CD4-positive, alpha-beta T cell (primary cell): ENCODE results near the gene ZNF738. TPM values are rescaled to one million over a fixed set of nuclear protein-coding genes. Genes with fewer than 3 reads are reported as not detected.

Source experiments
- ATAC-seq: fragments of 200-7000 bp; cut with Tn5 transposase; one replicate; pipeline ENCODE4 v1.10.0; 2022; ENCODE audit warnings: mild to moderate bottlenecking; ENCODE audit not compliant: poor library complexity
- CTCF ChIA-PET: fragments of 350-600 bp; sonication (Branson Sonifier 250); formaldehyde crosslinking; loops from one replicate; lab custom pipeline; 2021; ENCODE audit warnings: antibody characterized with exemption, inconsistent platforms; lab: Charles Lee
- POLR2A ChIA-PET: fragments of 350-600 bp; sonication (Branson Sonifier 250); formaldehyde crosslinking; loops from one replicate; lab custom pipeline; 2021; ENCODE audit warnings: antibody characterized with exemption, inconsistent platforms; lab: Charles Lee
- DNase-seq, 14 experiments: peaks; one replicate each; pipeline ENCODE4 v3.0.0-alpha.2; 2013 to 2020; ENCODE audit warnings: mixed read lengths in 2 of 14
- H3K27ac ChIP-seq, 2 donors: one replicate each; pipeline versions ENCODE4 v1.5.1 to v1.7.0; 2013; ENCODE audit warnings: low read length in 2 of 2, low read depth in 1 of 2, mild to moderate bottlenecking in 1 of 2
- H3K27me3 ChIP-seq, 2 experiments: 1 replicate in 1 of 2; 2 replicates in 1 of 2; pipeline versions ENCODE4 v1.6.1 to v1.7.0; 2013; ENCODE audit warnings: low read length in 2 of 2, control low read depth in 1 of 2, mild to moderate bottlenecking in 1 of 2, moderate library complexity in 1 of 2; ENCODE audit not compliant: insufficient read depth in 2 of 2, control insufficient read depth in 1 of 2
- H3K36me3 ChIP-seq: one replicate; pipeline ENCODE4 v1.6.1; 2013; ENCODE audit warnings: low read length, control low read depth; ENCODE audit not compliant: insufficient read depth
- H3K4me1 ChIP-seq: one replicate; pipeline ENCODE4 v1.6.1; 2013; ENCODE audit warnings: low read length, control low read depth; ENCODE audit not compliant: insufficient read depth
- H3K4me3 ChIP-seq: one replicate; pipeline ENCODE4 v1.5.1; 2013; ENCODE audit warnings: mild to moderate bottlenecking, low read length, moderate library complexity
- H3K9me3 ChIP-seq, 2 experiments: 1 replicate in 1 of 2; 2 replicates in 1 of 2; pipeline versions ENCODE4 v1.6.1 to v1.7.0; 2013; ENCODE audit warnings: low read length in 2 of 2, mild to moderate bottlenecking in 2 of 2, control low read depth in 1 of 2, moderate library complexity in 1 of 2; ENCODE audit not compliant: control insufficient read depth in 1 of 2, insufficient read depth in 1 of 2
- H3K27ac Mint-ChIP-seq: one replicate; pipeline ENCODE4 v1.8.0; 2020; ENCODE audit warnings: mixed read lengths
- H3K27me3 Mint-ChIP-seq: one replicate; pipeline ENCODE4 v1.8.0; 2021; ENCODE audit warnings: mixed read lengths
- H3K36me3 Mint-ChIP-seq: one replicate; pipeline ENCODE4 v1.8.0; 2021; ENCODE audit warnings: low read depth, mixed read lengths
- H3K4me1 Mint-ChIP-seq: one replicate; pipeline ENCODE4 v1.8.0; 2021; ENCODE audit warnings: low read depth, mixed read lengths
- H3K4me3 Mint-ChIP-seq: one replicate; pipeline ENCODE4 v1.8.0; 2020; ENCODE audit warnings: mild to moderate bottlenecking, mixed read lengths
- H3K9me3 Mint-ChIP-seq: one replicate; pipeline ENCODE4 v1.8.0; 2020; ENCODE audit warnings: mixed read lengths
- intact Hi-C, 2 experiments: fragments of 100-400 bp; cut with DNase I in 1 of 2; cut with micrococcal nuclease in 1 of 2; formaldehyde crosslinking; loops; one replicate each; pipeline versions ENCODE4 v1.15.1 to v1.9.0; 2023 to 2025; cut with DNase I, micrococcal nuclease
- total RNA-seq, 174 experiments: library from RNA in 2 of 174; stranded (reverse) in 2 of 174; gene quantifications; one replicate each; pipeline ENCODE4 v1.2.3 and lab custom pipeline; 2021 to 2026
- TF ChIP-seq, protein P1 (sequence below): fragments of 200-600 bp; IDR thresholded peaks from one replicate; pipeline ENCODE4 v1.8.0; 2022; ENCODE audit warnings: antibody characterized with exemption, mild to moderate bottlenecking

ZNF738 gene
- total RNA-seq, 2 experiments from 2014 or later: 4.7 to 5.0 TPM

DNA sequence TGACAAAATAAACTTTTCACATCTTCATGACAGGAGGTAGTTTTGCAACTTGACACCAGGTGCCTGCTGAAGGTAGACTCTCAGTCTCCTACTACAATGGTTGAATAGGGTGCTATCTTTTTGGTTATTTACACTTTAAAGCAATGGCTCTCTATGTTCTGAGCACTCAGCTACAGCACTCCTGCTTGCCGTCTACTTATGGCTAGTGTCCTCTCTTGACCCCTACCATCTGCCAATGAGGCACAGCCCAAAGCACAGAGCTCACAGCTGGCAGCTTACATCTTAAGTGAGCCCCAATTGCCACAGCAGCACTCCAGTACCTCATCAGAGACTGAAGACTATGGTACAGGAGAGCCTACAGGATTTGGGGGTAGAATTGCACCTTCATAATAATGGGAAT lies 41.0 kb upstream of the ZNF738 start:
- ChIA-PET CTCF (interaction anchor here (1.0 kb wide), 1 partner anchor 45 kb away, joined by 3 read pairs; no protein-coding TSS in a partner anchor), POLR2A (interaction anchor here (1.8 kb wide), 1 partner anchor 11 kb away, joined by 11 read pairs; the partner anchor contains the start of gene ZNF708)
- H3K4me1 ChIP-seq: peaks cover 3% of the 10 kb centered on the region
- H3K27me3 Mint-ChIP-seq: no peaks in the 10 kb centered on the region
- H3K36me3 Mint-ChIP-seq: peaks cover 70% of the 10 kb centered on the region
- H3K4me1 Mint-ChIP-seq: peaks cover 68% of the 10 kb centered on the region
- TF ChIP-seq, protein P1, sequence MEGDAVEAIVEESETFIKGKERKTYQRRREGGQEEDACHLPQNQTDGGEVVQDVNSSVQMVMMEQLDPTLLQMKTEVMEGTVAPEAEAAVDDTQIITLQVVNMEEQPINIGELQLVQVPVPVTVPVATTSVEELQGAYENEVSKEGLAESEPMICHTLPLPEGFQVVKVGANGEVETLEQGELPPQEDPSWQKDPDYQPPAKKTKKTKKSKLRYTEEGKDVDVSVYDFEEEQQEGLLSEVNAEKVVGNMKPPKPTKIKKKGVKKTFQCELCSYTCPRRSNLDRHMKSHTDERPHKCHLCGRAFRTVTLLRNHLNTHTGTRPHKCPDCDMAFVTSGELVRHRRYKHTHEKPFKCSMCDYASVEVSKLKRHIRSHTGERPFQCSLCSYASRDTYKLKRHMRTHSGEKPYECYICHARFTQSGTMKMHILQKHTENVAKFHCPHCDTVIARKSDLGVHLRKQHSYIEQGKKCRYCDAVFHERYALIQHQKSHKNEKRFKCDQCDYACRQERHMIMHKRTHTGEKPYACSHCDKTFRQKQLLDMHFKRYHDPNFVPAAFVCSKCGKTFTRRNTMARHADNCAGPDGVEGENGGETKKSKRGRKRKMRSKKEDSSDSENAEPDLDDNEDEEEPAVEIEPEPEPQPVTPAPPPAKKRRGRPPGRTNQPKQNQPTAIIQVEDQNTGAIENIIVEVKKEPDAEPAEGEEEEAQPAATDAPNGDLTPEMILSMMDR: no peak
- no peak overlapping the region for H3K4me3 ChIP-seq
- H3K36me3 ChIP-seq: peaks cover 34% of the 10 kb centered on the region
- H3K27ac Mint-ChIP-seq: peak overlapping the region; percentile 43
- no peak overlapping the region for H3K27ac ChIP-seq
- H3K9me3 Mint-ChIP-seq: no peaks in the 10 kb centered on the region
- H3K9me3 ChIP-seq: peaks cover 0 to 26% of the 10 kb centered on the region in 2 experiments
- no peaks in the 10 kb centered on the region for H3K27me3 ChIP-seq
- ATAC-seq (no peak), DNase-seq (no peak)
- intact Hi-C loops: loop anchor here in 1 of 2 experiments (10.0 kb wide), 1 partner anchor 47 kb away; no protein-coding TSS in a partner anchor
- no peak overlapping the region for H3K4me3 Mint-ChIP-seq

DNA sequence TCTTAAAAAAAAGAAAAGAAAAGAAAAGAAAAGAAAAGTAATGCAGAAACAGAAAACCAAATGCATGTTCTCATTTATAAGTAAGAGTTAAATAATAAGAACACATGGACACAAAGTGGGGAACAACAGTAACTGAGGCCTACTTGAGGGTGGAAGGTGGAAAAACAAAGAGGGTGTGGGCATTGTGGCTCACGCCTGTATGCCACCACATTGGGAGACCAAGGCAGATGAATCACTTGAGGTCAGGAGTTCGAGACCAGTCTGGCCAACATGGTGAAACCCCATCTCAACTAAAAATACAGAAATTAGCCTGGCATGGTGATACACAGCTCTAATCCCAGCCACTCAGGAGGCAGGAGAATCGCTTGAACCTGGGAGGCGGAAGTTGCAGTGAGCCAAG lies 37.7 kb upstream of the ZNF738 start:
- ChIA-PET POLR2A (interaction anchor here (0.7 to 1.6 kb wide), 2 partner anchors 8 to 222 kb away, joined by 3 to 4 read pairs; partner anchors contain the start of gene ZNF708), CTCF (no interaction called here)
- Histone ChIP-seq H3K27ac (no peak overlapping the region), H3K9me3 (peaks cover 0 to 28% of the 10 kb centered on the region in 2 experiments), H3K36me3 (peaks cover 31% of the 10 kb centered on the region), H3K27me3 (no peaks in the 10 kb centered on the region), H3K4me1 (peaks cover 6% of the 10 kb centered on the region), H3K4me3 (no peak overlapping the region)
- ATAC-seq (no peak), DNase-seq (no peak)
- Mint-ChIP-seq H3K36me3 (peaks cover 78% of the 10 kb centered on the region), H3K4me1 (peaks cover 74% of the 10 kb centered on the region), H3K27ac (no peak overlapping the region), H3K27me3 (no peaks in the 10 kb centered on the region), H3K4me3 (no peak overlapping the region), H3K9me3 (no peaks in the 10 kb centered on the region)
- TF ChIP-seq, protein P1: no peak
- intact Hi-C loops: loop anchor here (10.0 kb wide), 2 partner anchors 184 to 524 kb away; partner anchors contain the start of gene ZNF429 (in 1 of the 2)

DNA sequence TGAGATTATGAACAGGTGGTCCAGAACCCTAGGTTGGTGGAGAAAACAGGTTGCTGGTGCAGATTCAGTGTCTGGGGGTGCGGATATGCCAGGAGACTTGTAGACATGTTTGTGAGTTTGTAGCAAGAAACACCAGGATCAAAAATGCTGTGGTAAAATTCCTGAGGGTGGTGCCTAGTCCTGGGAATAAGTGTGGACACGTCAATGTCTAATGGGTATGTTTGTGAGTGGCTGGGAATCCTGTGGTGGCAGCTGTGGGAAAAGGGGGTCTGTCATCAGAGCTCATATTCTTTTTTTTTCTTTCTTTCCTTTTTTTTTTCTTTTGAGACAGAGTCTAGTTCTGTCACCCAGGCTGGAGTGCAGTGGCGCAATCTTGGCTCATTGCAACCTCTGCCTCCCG lies 36.8 kb upstream of the ZNF738 start:
- Histone ChIP-seq H3K36me3 (peaks cover 36% of the 10 kb centered on the region), H3K4me1 (peaks cover 9% of the 10 kb centered on the region), H3K4me3 (no peak overlapping the region), H3K27ac (no peak overlapping the region), H3K9me3 (peaks cover 0 to 31% of the 10 kb centered on the region in 2 experiments), H3K27me3 (no peaks in the 10 kb centered on the region)
- H3K9me3 Mint-ChIP-seq: no peaks in the 10 kb centered on the region
- TF ChIP-seq, protein P1: no peak
- intact Hi-C loops: loop anchor here (10.0 kb wide), 2 partner anchors 183 to 523 kb away; partner anchors contain the start of gene ZNF429 (in 1 of the 2)
- peak overlapping the region; percentile 43 for H3K27ac Mint-ChIP-seq
- ATAC-seq (no peak), DNase-seq (no peak)
- H3K36me3 Mint-ChIP-seq: peaks cover 84% of the 10 kb centered on the region
- no peaks in the 10 kb centered on the region for H3K27me3 Mint-ChIP-seq
- POLR2A ChIA-PET: no interaction called here
- CTCF ChIA-PET: no interaction called here
- peaks cover 81% of the 10 kb centered on the region for H3K4me1 Mint-ChIP-seq
- no peak overlapping the region for H3K4me3 Mint-ChIP-seq
